IMR-90 (cell line): ENCODE results near the gene CTNNAL1. TPM values are rescaled to one million over a fixed set of nuclear protein-coding genes. Genes with fewer than 3 reads are reported as not detected.

Experiments
- ATAC-seq: fragments of 200-7000 bp; cut with Tn5 transposase; 2 replicates; pipeline ENCODE4 v1.9.1; 2020; ENCODE audit warnings: low read depth, mild to moderate bottlenecking, moderate library complexity
- BruUV-seq: library from RNA; stranded (reverse); fragments of 400-500 nt; replicated peaks from 2 replicates; lab custom pipeline; 2021; lab: Mats Ljungman, UMichigan
- CTCF ChIA-PET: fragments of 300-600 bp; formaldehyde crosslinking; extraction: SDS; loops from one replicate; lab custom pipeline; 2021; ENCODE audit warnings: antibody characterized with exemption; lab: Yijun Ruan, JAX
- POLR2A ChIA-PET: fragments of 300-600 bp; sonication (Branson Sonifier 250); formaldehyde crosslinking; loops from one replicate; lab custom pipeline; 2022; ENCODE audit warnings: antibody characterized with exemption; ENCODE audit not compliant: unreplicated experiment; lab: Charles Lee
- DNase-seq: peaks from one replicate; pipeline ENCODE4 v3.0.0; 2013
- H2AFZ ChIP-seq: replicated peaks from 2 replicates; pipeline ENCODE3; 2013; ENCODE audit warnings: low read length, mild to moderate bottlenecking; ENCODE audit not compliant: poor library complexity
- H2AK5ac ChIP-seq: 2 replicates; pipeline ENCODE4 v1.6.1; 2013; ENCODE audit warnings: low read depth, low read length, inconsistent platforms
- H2AK9ac ChIP-seq: replicated peaks from 2 replicates; pipeline ENCODE3; 2013; ENCODE audit warnings: mild to moderate bottlenecking, low read depth, low read length, moderate library complexity; ENCODE audit not compliant: poor library complexity
- H2BK120ac ChIP-seq: 2 replicates; pipeline ENCODE4 v1.6.1; 2013; ENCODE audit warnings: low read depth, low read length, inconsistent platforms
- H2BK15ac ChIP-seq: 3 replicates; pipeline ENCODE4 v1.6.1; 2013; ENCODE audit warnings: low read depth, low read length, inconsistent platforms
- H2BK20ac ChIP-seq: 2 replicates; pipeline ENCODE4 v1.6.1; 2013; ENCODE audit warnings: low read depth, mild to moderate bottlenecking, inconsistent platforms, low read length, moderate library complexity
- H2BK5ac ChIP-seq: 2 replicates; pipeline ENCODE4 v1.6.1; 2013; ENCODE audit warnings: mild to moderate bottlenecking, low read depth, low read length, inconsistent platforms; ENCODE audit not compliant: poor library complexity, severe bottlenecking
- H3K14ac ChIP-seq: replicated peaks from 2 replicates; pipeline ENCODE4 v1.6.1; 2013; ENCODE audit warnings: low read depth, low read length, inconsistent platforms
- H3K18ac ChIP-seq: 2 replicates; pipeline ENCODE4 v1.6.1; 2013; ENCODE audit warnings: low read depth, low read length, control low read depth
- H3K23ac ChIP-seq: 2 replicates; pipeline ENCODE4 v1.6.1; 2013; ENCODE audit warnings: low read depth, low read length, inconsistent platforms
- H3K27ac ChIP-seq: 2 replicates; pipeline ENCODE4 v1.5.1; 2013; ENCODE audit warnings: mild to moderate bottlenecking, control low read depth, low read length; ENCODE audit not compliant: insufficient read depth
- H3K27me3 ChIP-seq: 2 replicates; pipeline ENCODE4 v1.6.1; 2013; ENCODE audit warnings: low read length; ENCODE audit not compliant: control insufficient read depth, insufficient read depth
- H3K36me3 ChIP-seq: 2 replicates; pipeline ENCODE4 v1.6.1; 2013; ENCODE audit warnings: low read length, mixed read lengths; ENCODE audit not compliant: control insufficient read depth, insufficient read depth
- H3K4ac ChIP-seq: 2 replicates; pipeline ENCODE4 v1.6.1; 2013; ENCODE audit warnings: low read depth, low read length, inconsistent platforms
- H3K4me1 ChIP-seq: 2 replicates; pipeline ENCODE4 v1.6.1; 2013; ENCODE audit warnings: low read length, mixed read lengths; ENCODE audit not compliant: control insufficient read depth, insufficient read depth
- H3K4me2 ChIP-seq: 2 replicates; pipeline ENCODE4 v1.6.1; 2013; ENCODE audit warnings: low read depth, mild to moderate bottlenecking, control low read depth, low read length, moderate library complexity
- H3K4me3 ChIP-seq: 2 replicates; pipeline ENCODE4 v1.5.1; 2013; ENCODE audit warnings: low read depth, mild to moderate bottlenecking, control low read depth, low read length, moderate library complexity; ENCODE audit not compliant: insufficient read depth
- H3K56ac ChIP-seq: 2 replicates; pipeline ENCODE4 v1.6.1; 2013; ENCODE audit warnings: low read length, inconsistent platforms; ENCODE audit not compliant: insufficient read depth; ENCODE audit errors: extremely low read depth
- H3K79me1 ChIP-seq, 2 experiments: 2 replicates each; pipeline ENCODE4 v1.6.1; 2013; ENCODE audit warnings: low read length in 2 of 2, inconsistent platforms in 1 of 2, low read depth in 1 of 2
- H3K9ac ChIP-seq: 2 replicates; pipeline ENCODE4 v1.6.1; 2013; ENCODE audit warnings: low read depth, low read length, control low read depth
- H3K9me1 ChIP-seq: 2 replicates; pipeline ENCODE4 v1.6.1; 2013; ENCODE audit warnings: low read length, inconsistent platforms; ENCODE audit not compliant: insufficient read depth
- H3K9me3 ChIP-seq: 2 replicates; pipeline ENCODE4 v1.6.1; 2013; ENCODE audit warnings: low read length; ENCODE audit not compliant: control insufficient read depth, insufficient read depth
- H4K20me1 ChIP-seq: 2 replicates; pipeline ENCODE4 v1.6.1; 2013; ENCODE audit warnings: low read length, inconsistent platforms; ENCODE audit not compliant: insufficient read depth
- H4K5ac ChIP-seq: 2 replicates; pipeline ENCODE4 v1.6.1; 2013; ENCODE audit warnings: mild to moderate bottlenecking, low read depth, low read length, control low read depth
- H4K8ac ChIP-seq, 2 experiments: 2 replicates each; pipeline ENCODE4 v1.6.1; 2013; ENCODE audit warnings: low read depth in 2 of 2, low read length in 2 of 2, control low read depth in 1 of 2, inconsistent platforms in 1 of 2
- H4K91ac ChIP-seq: 2 replicates; pipeline ENCODE4 v1.6.1; 2013; ENCODE audit warnings: low read depth, low read length, inconsistent platforms; ENCODE audit not compliant: insufficient read depth
- BHLHE40 ChIP-seq: fragments of 150-350 bp; IDR thresholded peaks from 2 replicates; pipeline ENCODE4 v1.6.1; 2016; ENCODE audit warnings: mild to moderate bottlenecking, low read depth, low read length
- CEBPB ChIP-seq: IDR thresholded peaks from 2 replicates; pipeline ENCODE4 v1.6.1; 2012; ENCODE audit warnings: low read depth, low read length, improper control_type of control experiment
- CHD1 ChIP-seq: IDR thresholded peaks from 2 replicates; pipeline ENCODE4 v1.6.1; 2012; ENCODE audit warnings: low read depth, low read length, improper control_type of control experiment
- MAFK ChIP-seq: IDR thresholded peaks from 2 replicates; pipeline ENCODE4 v1.6.1; 2012; ENCODE audit warnings: low read depth, low read length, improper control_type of control experiment
- MAZ ChIP-seq: IDR thresholded peaks from 2 replicates; pipeline ENCODE4 v1.6.1; 2012; ENCODE audit warnings: low read depth, mild to moderate bottlenecking, low read length, improper control_type of control experiment, moderate library complexity, borderline replicate concordance
- MXI1 ChIP-seq: IDR thresholded peaks from 2 replicates; pipeline ENCODE4 v1.6.1; 2012; ENCODE audit warnings: low read depth, mild to moderate bottlenecking, low read length, moderate library complexity, borderline replicate concordance
- NFE2L2 ChIP-seq: fragments of 150-350 bp; IDR thresholded peaks from 2 replicates; pipeline ENCODE4 v1.6.1; 2016; ENCODE audit warnings: low read depth, mild to moderate bottlenecking, low read length
- POLR2A ChIP-seq: IDR thresholded peaks from 2 replicates; pipeline ENCODE4 v1.6.1; 2012; ENCODE audit warnings: mild to moderate bottlenecking, low read depth, low read length
- RAD21 ChIP-seq: IDR thresholded peaks from 2 replicates; pipeline ENCODE4 v1.6.1; 2012; ENCODE audit warnings: low read length, improper control_type of control experiment
- RCOR1 ChIP-seq: IDR thresholded peaks from 2 replicates; pipeline ENCODE4 v1.6.1; 2012; ENCODE audit warnings: mild to moderate bottlenecking, low read length, improper control_type of control experiment; ENCODE audit not compliant: insufficient replicate concordance
- RFX5 ChIP-seq: IDR thresholded peaks from 2 replicates; pipeline ENCODE4 v1.8.0; 2012; ENCODE audit warnings: low read depth, mild to moderate bottlenecking, low read length, moderate library complexity
- SMC3 ChIP-seq: fragments of 150-350 bp; IDR thresholded peaks from 2 replicates; pipeline ENCODE4 v1.6.1; 2016; ENCODE audit warnings: low read depth, mild to moderate bottlenecking, antibody characterized with exemption, low read length, moderate library complexity
- WGBS, 2 experiments: methylation state at CpG; one replicate each; pipeline versions ENCODE4 v1.1.5 to v1.1.7; 2013; ENCODE audit warnings: missing lambda C conversion rate in 2 of 2; ENCODE audit not compliant: insufficient read length in 1 of 2; ENCODE audit errors: extremely low coverage in 2 of 2; 5-methylcytosine and 5-hydroxymethylcytosine counted together
- dilution Hi-C: fragments of 300-500 bp; cut with HindIII; formaldehyde crosslinking; loops from one replicate; pipeline ENCODE4 v1.14.3; 2018; ENCODE audit warnings: low sequenced_read_pairs; ENCODE audit not compliant: unreplicated experiment
- in situ Hi-C: fragments of 300-500 bp; cut with MboI; formaldehyde crosslinking; loops from 3 replicates; pipeline ENCODE4 v1.14.3; 2019; ENCODE audit warnings: low sequenced_read_pairs, inconsistent platforms, mixed read lengths
- intact Hi-C: fragments of 100-400 bp; cut with micrococcal nuclease; formaldehyde crosslinking; loops from 2 replicates; pipeline ENCODE4 v1.10.0; 2022
- polyA plus RNA-seq, 3 experiments: library from polyadenylated mRNA; depleted of rRNA; stranded (reverse); fragments of >200 nt; gene quantifications; 2 replicates each; pipeline ENCODE4 v1.2.3, GENCODE V29; 2012; ENCODE audit warnings: low replicate concordance in 1 of 3
- total RNA-seq: library from RNA; depleted of rRNA; stranded (reverse); fragments of >200 nt; gene quantifications from 2 replicates; pipeline ENCODE4 v1.2.3, GENCODE V29; 2012
- TF ChIP-seq, protein P1 (sequence below): conservative IDR thresholded peaks from 2 replicates; pipeline ENCODE4 v1.5.1; 2012; ENCODE audit warnings: mild to moderate bottlenecking, low read depth, low read length, improper control_type of control experiment
- TF ChIP-seq, protein P2 (sequence below): fragments of 150-350 bp; IDR thresholded peaks from 2 replicates; pipeline ENCODE4 v1.6.1; 2017; ENCODE audit warnings: mild to moderate bottlenecking, antibody characterized with exemption, low read length, low read depth

The CTNNAL1 gene
- total and polyA plus RNA-seq, 2 of the 4 experiments (the other 2 are of a cell fraction): 72.3 to 131 TPM

DNA sequence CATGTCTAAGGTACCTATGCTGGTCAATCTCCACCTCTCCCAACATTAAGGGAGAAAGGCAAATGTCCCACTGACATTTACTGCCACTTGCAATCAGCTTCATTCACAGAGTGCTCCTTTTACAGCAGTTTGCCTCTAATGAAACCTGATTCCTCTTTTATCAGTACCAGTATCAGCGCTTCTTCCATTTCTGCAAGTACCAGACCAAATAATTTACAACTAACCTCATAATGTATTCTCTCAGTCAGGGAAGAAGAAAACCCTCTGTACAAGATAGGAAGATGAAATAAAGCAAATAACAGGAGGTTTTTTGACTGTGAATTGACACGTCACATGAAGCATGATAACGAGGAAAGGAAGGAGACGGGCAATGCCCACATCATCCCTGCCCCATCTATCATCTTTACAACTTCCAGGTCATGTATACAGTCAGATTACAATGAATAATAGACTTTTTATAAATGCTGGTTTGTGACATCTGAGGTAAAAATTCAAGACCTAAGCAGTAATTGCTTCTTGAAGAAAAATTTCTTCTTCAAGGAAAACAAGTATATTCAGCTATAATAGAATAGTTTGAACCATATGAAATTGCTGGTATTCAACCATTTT lies 57.2 kb downstream of the CTNNAL1 start:
- DNase-seq (no peak), ATAC-seq (no peak)
- H4K8ac ChIP-seq: no peak overlapping the region
- dilution Hi-C loops: no loop called here
- no peak overlapping the region for H3K4ac ChIP-seq
- in situ Hi-C loops: no loop called here
- H2BK5ac ChIP-seq: no peak overlapping the region
- no peak overlapping the region for H3K9ac ChIP-seq
- no peak overlapping the region for H4K91ac ChIP-seq
- no TSS peak for BruUV-seq
- no peak overlapping the region for H4K5ac ChIP-seq
- no peaks in the 10 kb centered on the region for H4K20me1 ChIP-seq
- H3K79me1 ChIP-seq: no peaks in the 10 kb centered on the region; a peak in 1 of 4 replicates
- H2BK120ac ChIP-seq: no peak overlapping the region
- no peak overlapping the region for H2BK15ac ChIP-seq
- TF ChIP-seq RFX5 (no peak), MAFK (no peak), RCOR1 (no peak), CEBPB (no peak), NFE2L2 (no peak), BHLHE40 (no peak), RAD21 (no peak), MXI1 (no peak), SMC3 (no peak), MAZ (no peak), POLR2A (no peak), CHD1 (no peak)
- TF ChIP-seq, protein P1, sequence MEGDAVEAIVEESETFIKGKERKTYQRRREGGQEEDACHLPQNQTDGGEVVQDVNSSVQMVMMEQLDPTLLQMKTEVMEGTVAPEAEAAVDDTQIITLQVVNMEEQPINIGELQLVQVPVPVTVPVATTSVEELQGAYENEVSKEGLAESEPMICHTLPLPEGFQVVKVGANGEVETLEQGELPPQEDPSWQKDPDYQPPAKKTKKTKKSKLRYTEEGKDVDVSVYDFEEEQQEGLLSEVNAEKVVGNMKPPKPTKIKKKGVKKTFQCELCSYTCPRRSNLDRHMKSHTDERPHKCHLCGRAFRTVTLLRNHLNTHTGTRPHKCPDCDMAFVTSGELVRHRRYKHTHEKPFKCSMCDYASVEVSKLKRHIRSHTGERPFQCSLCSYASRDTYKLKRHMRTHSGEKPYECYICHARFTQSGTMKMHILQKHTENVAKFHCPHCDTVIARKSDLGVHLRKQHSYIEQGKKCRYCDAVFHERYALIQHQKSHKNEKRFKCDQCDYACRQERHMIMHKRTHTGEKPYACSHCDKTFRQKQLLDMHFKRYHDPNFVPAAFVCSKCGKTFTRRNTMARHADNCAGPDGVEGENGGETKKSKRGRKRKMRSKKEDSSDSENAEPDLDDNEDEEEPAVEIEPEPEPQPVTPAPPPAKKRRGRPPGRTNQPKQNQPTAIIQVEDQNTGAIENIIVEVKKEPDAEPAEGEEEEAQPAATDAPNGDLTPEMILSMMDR: no peak
- TF ChIP-seq, protein P2, sequence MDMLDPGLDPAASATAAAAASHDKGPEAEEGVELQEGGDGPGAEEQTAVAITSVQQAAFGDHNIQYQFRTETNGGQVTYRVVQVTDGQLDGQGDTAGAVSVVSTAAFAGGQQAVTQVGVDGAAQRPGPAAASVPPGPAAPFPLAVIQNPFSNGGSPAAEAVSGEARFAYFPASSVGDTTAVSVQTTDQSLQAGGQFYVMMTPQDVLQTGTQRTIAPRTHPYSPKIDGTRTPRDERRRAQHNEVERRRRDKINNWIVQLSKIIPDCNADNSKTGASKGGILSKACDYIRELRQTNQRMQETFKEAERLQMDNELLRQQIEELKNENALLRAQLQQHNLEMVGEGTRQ: no peak
- CTCF ChIA-PET: no interaction called here
- H3K27ac ChIP-seq: no peak overlapping the region
- no CpG with 5 or more reads among the region's 4 CpGs for WGBS, 2 experiments
- no peak overlapping the region for H2AFZ ChIP-seq
- H3K36me3 ChIP-seq: peaks cover 2% of the 10 kb centered on the region
- no peak overlapping the region for H2BK20ac ChIP-seq
- no peaks in the 10 kb centered on the region for H3K4me1 ChIP-seq
- no peak overlapping the region for H3K23ac ChIP-seq
- intact Hi-C loops: no loop called here
- H2AK5ac ChIP-seq: no peak overlapping the region
- no peak overlapping the region for H3K56ac ChIP-seq
- no peaks in the 10 kb centered on the region for H3K9me3 ChIP-seq
- POLR2A ChIA-PET: no interaction called here
- H3K9me1 ChIP-seq: peaks cover 3% of the 10 kb centered on the region; the same call in 1 of the 2 replicates
- H3K4me2 ChIP-seq: no peak overlapping the region
- H3K14ac ChIP-seq: no peak overlapping the region
- no peak overlapping the region for H3K18ac ChIP-seq
- no peaks in the 10 kb centered on the region for H3K27me3 ChIP-seq
- no peak overlapping the region for H2AK9ac ChIP-seq
- no peak overlapping the region for H3K4me3 ChIP-seq
